H7 (cell line): ENCODE results near the gene F2. TPM values are rescaled to one million over a fixed set of nuclear protein-coding genes. Genes with fewer than 3 reads are reported as not detected.
A peak's percentile ranks its signal among the peaks of the same experiment; 100 is the strongest.
"Not testable (repeated sequence)": the region's sequence is repeated elsewhere in the genome, so short reads cannot be mapped to it uniquely, and the experiment has no call there.

Experiments used
- DNase-seq: peaks from one replicate; pipeline ENCODE4 v3.0.0; 2012
- H3K27me3 ChIP-seq: 2 replicates; pipeline ENCODE4 v1.6.0; 2011; ENCODE audit warnings: mild to moderate bottlenecking, low read length; ENCODE audit not compliant: control insufficient read depth, insufficient read depth
- H3K36me3 ChIP-seq: replicated peaks from 2 replicates; pipeline ENCODE4 v1.5.1; 2011; ENCODE audit warnings: low read length; ENCODE audit not compliant: control insufficient read depth, insufficient read depth
- H3K4me3 ChIP-seq: 2 replicates; pipeline ENCODE4 v1.5.1; 2011; ENCODE audit warnings: low read depth, mild to moderate bottlenecking, control low read depth, low read length, moderate library complexity; ENCODE audit not compliant: insufficient read depth
- total RNA-seq: library from RNA; depleted of rRNA; stranded (reverse); fragments of >200 nt; shearing (Covaris generic); gene quantifications from 2 replicates; pipeline ENCODE4 v1.2.3, GENCODE V29; 2014

The F2 gene
- total RNA-seq, 1 experiment from 2014 or later = not detected

DNA sequence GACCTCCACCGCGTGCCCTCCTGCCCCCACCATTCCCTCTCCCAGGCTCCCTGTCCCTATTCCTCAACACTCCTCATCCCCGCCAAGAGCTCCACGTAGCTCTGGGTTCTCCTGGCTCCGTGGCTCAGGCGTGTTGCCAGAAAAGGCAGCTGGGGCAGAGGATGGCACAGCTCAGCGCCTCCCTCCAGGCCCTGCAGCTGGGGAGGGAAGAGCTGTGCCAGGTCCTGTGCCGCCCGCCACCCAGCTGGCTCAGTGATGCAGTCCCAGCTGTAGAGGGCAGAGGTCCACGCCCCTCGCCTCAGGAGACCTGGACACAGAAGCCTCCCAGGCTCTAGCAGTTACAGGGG, 22.8 kb upstream of the F2 start:
- Histone ChIP-seq H3K36me3 (peaks cover 2% of the 10 kb centered on the region), H3K27me3 (no peaks in the 10 kb centered on the region), H3K4me3 (no peak overlapping the region)
- DNase-seq = no peak

DNA sequence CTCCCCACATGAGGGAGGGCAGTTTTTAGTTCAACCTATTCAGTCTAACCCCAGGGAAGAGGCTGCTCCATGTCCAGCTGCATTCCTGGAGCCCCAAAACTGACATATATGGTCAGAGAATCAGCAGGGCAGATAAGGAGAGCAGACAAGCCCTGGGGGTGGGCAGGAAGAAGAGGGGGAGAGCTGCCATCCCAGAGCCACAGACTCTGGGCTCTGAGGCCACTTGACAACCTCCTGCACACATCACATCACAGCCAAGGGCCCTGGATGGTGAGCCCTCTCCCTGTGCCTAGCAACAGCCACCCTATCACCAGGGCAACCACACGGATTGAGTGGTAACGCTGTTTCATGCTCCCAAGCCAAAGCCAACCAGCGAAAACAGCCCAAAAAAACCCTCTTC, 21.7 kb upstream of the F2 start:
- H3K4me3 ChIP-seq = no peak overlapping the region
- DNase-seq = no peak
- peaks cover 3% of the 10 kb centered on the region for H3K36me3 ChIP-seq
- H3K27me3 ChIP-seq = no peaks in the 10 kb centered on the region

DNA sequence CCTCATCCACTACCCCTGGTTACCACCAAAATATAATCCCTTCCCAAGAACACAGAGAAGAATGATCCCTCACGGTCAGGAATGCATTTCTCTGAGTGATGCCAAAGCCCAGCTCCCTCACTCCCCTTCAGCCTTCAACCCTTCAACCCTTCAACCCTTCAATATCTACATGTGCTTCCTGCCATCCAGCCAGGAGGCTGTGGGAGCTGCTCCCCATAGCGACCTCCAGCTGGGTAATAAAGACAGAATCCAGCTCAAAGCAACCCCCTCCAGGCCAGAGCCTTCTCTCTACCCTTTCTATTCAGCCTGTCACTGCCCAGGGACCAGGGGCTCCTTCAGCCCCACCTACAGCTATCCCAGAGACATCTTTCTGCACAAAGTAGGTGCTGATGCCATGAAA, 21.3 kb upstream of the F2 start:
- Histone ChIP-seq H3K4me3 (no peak overlapping the region), H3K27me3 (no peaks in the 10 kb centered on the region), H3K36me3 (peaks cover 7% of the 10 kb centered on the region)
- DNase-seq = no peak

DNA sequence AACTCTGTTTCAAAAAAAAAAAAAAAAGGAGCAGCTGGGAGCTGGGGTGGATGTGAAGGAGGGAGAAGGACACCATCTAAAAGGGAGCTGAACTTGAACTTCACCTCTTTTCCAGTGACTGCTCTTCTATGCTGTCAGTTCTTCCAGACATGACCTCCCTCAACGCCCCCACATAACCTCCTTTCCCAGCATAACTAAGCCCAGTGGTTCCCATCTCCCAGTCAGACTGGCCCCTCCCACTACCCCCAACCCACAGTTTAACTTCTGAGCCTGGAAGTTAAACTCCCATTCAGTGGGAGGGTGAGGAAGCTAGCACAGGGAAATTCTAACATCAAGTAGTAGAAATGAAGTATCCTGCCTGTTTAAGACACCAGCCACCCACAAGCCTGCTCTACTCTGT, 20.4 kb upstream of the F2 start:
- H3K4me3 ChIP-seq = no peak overlapping the region
- peaks cover 12% of the 10 kb centered on the region for H3K36me3 ChIP-seq
- DNase-seq = no peak
- H3K27me3 ChIP-seq = no peaks in the 10 kb centered on the region

DNA sequence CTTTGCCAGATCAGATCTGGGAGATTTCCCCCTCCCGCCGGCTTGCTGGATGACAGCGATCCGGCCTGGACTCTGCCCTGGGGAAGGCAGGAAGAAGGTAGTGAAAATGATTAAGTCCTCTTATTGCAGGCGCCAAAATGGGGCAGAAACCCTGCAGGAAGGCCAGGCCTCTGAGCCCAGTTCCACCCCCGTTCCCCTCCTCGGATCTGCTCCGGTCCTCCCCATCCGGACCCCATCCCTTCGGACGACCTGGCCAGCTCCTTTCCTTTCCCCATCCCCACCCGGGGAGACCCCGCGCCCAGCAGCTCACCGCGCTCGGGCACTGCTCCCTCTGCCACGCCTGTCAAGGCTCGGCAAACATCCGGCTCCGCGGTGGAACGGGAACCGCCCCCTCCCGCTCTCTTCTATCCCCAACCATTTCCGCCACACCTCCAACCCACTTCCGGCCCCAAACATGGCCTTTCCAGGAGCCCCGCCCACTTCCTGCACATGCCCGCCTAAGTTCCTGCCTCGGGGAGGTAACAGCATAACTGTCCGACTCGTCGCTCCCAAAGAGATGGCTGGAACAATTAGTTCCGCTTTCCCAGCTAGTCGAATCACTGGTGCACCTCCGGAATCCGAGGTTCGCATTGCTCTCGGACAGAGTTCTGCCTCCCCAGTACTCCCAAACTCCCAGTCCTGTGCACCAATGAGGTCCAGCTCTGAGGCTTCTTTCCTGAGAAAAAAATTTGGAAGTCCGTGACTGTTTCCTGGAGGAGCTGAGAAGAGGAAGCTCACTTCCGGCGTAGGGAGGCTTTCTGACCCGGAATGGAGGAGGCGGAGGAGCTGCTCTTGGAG, 18.6 kb upstream of the F2 start, which contains the start of the genes ARHGAP1 and ZNF408:
Gene ARHGAP1, minus strand, starts transcription at position 379 of the 837 bp plus-strand sequence. CDS start 4,512 bp downstream, outside the sequence.
Gene ZNF408, plus strand, starts transcription at position 791 of the 837 bp plus-strand sequence. Its CDS starts 17 bp downstream, at position 808.
- peak within 1 kb of the TSS; percentile 80 for H3K4me3 ChIP-seq
- no peaks in the 10 kb centered on the region for H3K27me3 ChIP-seq
- H3K36me3 ChIP-seq = peaks cover 19% of the 10 kb centered on the region
- peak; percentile 97 for DNase-seq

DNA sequence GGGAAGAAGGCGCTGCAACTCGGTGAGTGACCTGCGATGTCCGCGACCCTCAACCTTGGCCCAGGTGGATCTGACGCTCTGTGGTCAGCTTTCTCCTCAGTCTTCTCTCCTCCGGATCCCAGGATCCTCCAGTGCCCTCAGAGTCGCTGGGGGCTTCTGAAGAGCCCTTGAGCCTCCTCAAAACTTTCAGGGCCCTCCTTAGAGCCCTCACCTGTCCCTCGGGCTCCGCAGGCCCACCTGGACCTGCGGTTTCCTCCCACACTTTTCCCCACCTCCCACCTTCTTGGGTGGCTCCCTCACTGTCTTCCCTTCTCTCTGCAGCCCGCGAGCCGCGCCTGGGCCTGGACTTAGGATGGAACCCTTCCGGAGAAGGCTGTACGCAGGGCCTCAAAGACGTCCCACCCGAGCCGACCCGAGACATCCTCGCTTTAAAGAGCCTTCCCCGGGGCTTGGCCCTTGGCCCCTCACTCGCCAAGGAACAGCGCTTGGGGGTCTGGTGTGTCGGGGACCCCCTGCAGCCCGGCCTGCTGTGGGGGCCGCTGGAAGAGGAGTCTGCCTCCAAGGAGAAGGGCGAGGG, 17.8 kb upstream of the F2 start:
- DNase-seq = peak; percentile 58
- Histone ChIP-seq H3K27me3 (no peaks in the 10 kb centered on the region), H3K36me3 (peaks cover 24% of the 10 kb centered on the region), H3K4me3 (peak overlapping the region; percentile 80)

DNA sequence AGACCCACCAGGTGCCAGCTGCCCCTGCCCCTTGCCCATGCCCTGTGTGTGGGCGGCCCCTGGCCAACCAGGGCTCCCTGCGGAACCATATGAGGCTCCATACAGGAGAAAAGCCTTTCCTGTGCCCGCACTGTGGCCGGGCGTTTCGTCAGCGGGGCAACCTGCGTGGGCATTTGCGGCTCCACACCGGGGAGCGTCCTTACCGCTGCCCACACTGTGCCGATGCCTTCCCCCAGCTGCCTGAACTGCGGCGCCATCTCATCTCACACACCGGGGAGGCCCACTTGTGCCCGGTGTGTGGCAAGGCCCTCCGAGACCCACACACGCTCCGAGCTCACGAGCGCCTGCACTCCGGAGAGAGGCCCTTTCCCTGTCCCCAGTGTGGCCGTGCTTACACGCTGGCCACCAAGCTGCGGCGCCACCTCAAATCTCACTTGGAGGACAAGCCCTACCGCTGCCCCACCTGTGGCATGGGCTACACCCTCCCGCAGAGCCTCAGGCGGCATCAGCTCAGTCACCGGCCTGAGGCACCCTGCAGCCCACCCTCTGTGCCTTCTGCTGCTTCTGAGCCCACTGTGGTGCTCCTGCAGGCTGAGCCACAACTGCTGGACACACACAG, 13.8 kb upstream of the F2 start:
- Histone ChIP-seq H3K36me3 (peaks cover 24% of the 10 kb centered on the region), H3K27me3 (no peaks in the 10 kb centered on the region), H3K4me3 (no peak overlapping the region)
- no peak for DNase-seq

DNA sequence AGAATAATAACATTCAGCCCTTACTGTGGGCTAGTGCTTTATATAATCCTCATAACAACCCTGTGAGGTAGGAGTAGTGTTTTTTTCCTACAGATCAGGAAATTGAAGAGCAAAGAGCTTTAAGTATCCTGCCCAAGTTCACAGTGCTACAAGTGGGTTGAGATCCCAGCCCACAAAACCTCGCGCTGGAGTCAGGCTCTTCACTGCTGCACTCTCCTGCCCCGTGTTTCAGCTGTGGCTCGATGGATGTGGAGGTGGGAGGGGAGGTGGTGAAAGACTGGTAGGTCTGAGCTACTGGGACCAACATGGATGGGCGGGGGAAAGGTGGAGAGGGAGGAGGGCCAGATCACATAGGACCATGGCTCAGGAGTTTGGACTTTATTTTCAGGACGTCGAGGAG, 12.1 kb upstream of the F2 start:
- no peak for DNase-seq
- no peaks in the 10 kb centered on the region for H3K27me3 ChIP-seq
- H3K4me3 ChIP-seq = no peak overlapping the region
- H3K36me3 ChIP-seq = peaks cover 24% of the 10 kb centered on the region

DNA sequence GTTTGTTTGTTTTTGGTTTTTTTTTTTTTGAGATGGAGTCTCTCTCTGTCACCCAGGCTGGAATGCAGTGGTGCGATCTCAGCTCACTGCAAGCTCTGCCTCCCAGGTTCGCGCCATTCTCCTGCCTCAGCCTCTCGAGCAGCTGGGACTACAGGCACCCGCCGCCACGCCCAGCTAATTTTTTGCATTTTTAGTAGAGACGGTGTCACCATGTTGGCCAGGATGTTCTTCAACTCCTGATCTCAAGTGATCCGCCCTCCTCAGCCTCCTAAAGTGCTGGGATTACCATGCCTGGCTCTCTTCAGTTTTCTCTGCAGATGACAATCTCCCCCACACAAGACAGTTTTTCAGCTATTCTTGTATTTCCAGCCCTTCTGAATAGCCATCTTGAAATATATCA, 9.7 kb upstream of the F2 start:
- not testable (repeated sequence) for DNase-seq, H3K27me3 ChIP-seq, H3K4me3 ChIP-seq, H3K36me3 ChIP-seq

DNA sequence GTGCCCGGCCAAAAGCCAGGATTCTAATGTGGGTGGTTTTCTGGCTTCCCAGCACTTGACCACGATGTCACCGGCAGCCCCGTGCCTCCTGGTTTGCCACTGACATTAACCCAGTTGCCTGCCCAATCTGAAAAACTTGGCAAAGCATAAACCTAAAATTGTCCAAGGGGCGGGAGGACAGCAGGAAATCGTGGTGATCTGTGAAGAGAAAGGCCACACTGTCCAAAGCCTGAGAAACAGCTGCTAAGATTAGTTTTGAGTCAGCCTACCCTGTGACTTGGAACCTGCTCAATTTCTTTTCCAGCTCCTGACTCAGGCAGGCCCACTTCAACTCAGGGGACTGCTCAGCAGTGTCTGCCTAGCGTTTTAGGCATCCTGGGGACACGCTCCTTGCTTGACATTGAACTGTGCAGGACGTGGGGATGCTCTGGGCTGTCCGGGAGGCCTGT, 8.2 kb upstream of the F2 start:
- no peak for DNase-seq

DNA sequence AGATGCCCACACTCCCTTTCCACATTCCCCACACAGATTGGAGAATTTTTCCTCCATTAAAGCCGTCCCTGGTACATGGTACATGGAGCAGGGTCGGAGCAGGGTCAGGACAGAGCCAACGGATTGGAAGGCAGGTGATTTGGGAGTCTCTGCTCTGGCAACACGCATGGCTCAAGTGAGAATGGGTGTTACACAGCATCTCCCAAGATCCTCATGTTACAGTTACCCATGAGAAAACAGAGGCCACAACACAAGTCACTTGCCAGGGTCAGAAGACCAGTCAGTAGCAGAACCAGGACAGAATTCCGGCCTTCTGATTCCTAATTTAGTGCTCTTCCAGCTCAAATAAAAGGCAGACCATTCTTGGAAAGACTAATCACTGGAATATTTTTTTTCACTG, 7.7 kb upstream of the F2 start:
- H3K36me3 ChIP-seq = no peaks in the 10 kb centered on the region
- H3K4me3 ChIP-seq = no peak overlapping the region
- DNase-seq = no peak
- H3K27me3 ChIP-seq = no peaks in the 10 kb centered on the region

More for the DNA sequence above, 8.2 kb upstream of the F2 start:
- Histone ChIP-seq H3K36me3 (peaks cover 1% of the 10 kb centered on the region), H3K4me3 (no peak overlapping the region), H3K27me3 (no peaks in the 10 kb centered on the region)

DNA sequence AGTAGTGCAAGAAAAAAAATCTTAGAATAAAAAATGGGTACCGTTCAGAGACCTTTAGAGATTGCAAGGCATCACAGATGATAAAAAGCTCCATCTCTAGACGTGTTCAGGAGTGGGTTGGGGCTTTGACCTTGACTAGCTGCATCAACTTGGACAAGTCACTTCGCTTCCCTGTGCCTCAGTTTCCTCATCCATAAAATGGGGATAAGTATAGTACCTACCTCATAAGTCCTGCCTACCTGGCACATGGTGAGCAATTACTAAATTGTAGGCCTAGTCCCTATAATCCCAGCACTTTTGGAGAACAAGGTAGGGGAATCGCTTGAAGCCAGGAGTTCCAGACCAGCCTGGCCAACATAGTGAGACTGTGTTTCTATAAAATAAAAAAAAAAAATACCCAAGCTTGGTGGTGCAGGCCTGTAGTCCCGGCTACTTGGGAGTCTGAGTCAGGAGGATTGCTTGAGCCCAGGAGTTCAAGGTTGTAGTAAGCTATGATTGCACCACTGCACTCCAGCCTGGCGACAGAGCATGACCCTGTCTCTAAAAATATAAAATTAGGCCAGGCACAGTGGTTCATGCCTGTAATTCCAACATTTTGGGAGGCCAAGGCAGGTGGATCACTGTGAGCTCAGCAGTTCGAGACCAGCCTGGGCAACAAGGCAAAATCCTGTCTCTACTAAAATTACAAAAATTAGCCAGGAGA, 6.0 kb upstream of the F2 start:
- Histone ChIP-seq H3K27me3 (no peaks in the 10 kb centered on the region), H3K4me3 (no peak overlapping the region), H3K36me3 (no peaks in the 10 kb centered on the region)
- no peak for DNase-seq

DNA sequence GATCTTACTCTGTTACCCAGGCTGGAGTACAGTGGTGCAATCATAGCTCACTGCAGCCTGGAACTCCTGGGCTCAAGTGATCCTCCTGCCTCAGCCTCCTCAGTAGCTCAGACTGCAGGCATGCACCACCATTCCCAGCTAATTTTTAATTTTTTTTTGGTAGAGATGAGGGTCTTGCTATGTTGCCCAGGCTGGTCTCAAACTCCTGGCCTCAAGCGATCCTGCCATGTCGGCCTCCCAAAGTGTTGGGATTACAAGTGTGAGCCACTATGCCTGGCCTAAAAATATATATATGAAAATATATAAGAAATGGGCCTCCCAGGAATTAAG, 1.2 kb upstream of the F2 start:
- not testable (repeated sequence) for H3K27me3 ChIP-seq, DNase-seq, H3K36me3 ChIP-seq, H3K4me3 ChIP-seq

DNA sequence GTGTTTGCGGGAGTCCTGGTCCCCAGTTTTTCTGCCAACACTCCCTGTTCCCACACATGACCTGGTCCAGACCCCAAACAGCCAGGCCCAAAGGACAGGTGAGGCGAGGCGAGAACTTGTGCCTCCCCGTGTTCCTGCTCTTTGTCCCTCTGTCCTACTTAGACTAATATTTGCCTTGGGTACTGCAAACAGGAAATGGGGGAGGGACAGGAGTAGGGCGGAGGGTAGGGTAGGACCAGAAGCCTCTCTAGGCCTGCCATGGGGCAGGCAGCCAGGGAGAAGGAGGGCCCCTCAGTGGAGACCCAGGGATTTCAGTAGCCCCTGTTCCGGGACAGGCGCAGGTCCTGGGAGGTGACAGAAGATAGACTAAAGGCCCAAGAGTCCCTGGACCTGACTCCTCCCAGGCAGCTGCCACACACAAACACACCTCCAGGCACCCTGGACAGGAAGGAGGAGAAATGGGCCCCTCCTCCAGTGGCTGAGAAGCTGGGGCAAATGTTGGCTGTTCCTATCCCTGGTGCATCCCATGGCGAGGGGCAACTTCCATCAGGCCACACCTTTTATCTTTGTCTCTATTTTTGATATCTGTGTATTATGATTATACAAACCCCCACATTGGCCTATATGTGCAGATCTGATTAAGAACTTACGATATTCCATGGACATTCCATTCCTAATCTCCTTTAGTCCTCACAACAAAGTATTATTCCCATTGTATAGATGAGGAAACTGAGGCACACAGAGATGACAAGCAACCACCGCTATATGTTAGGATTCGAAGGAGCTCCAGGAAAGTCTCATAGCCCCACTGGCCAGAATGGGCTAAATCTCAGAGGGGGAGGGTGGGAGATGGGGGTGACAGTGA, 626 bp upstream of the F2 start:
- peak; percentile 47 for DNase-seq
- Histone ChIP-seq H3K4me3 (no peak overlapping the region), H3K27me3 (no peaks in the 10 kb centered on the region), H3K36me3 (no peaks in the 10 kb centered on the region)
